HG03565 (cell line): ENCODE data around the gene NOTCH3.

Source experiments
- ATAC-seq: cut with Tn5 transposase; IDR thresholded peaks from one replicate; pipeline ENCODE4 v1.9.1; 2021; ENCODE audit warnings: mild to moderate bottlenecking, moderate library complexity; ENCODE audit not compliant: unreplicated experiment

The NOTCH3 gene

DNA sequence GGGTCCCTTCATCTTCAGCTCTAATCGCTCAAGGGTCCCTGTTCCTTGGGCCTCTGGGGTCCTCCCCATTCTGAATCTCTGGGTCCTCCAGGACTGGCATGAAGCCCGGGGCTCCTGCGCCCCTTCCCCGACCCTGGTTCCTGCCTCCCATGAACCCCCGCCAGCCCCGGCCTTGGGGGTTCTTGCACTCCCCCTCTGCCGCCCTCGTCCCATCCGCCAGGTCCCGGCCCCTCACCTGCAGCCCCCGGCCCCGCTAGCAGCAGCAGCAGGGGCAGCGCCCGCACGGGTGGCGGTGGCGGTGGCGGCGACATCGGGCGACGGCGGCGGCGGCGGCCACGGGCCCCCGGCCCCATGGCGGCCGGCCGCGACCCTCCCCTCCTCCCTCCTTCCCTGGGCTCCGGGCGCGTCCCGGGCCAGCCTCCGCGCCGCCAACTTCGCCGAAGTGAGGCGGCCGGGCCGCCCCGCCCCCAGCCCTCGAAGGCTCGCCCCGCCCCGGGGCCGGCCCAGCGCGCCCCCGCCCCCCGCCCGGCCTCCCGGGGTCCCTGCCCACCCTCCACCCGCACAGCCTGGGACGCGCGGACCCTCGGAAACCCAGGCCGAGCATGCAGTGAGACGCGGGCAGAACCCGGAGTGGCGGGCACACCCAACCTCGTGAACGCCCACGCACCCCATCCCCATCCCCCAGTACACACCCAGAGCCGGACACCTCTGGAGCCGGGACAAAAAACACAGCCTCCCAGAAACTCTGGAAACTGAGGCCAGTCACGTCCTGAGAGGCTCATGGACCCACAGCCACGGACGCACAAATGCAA is at the start of gene NOTCH3:
TSS of gene NOTCH3 (minus strand) at position 443 of the 812 bp plus-strand sequence. CDS start at position 353, 90 bp downstream.
- ATAC-seq, result no peak

DNA sequence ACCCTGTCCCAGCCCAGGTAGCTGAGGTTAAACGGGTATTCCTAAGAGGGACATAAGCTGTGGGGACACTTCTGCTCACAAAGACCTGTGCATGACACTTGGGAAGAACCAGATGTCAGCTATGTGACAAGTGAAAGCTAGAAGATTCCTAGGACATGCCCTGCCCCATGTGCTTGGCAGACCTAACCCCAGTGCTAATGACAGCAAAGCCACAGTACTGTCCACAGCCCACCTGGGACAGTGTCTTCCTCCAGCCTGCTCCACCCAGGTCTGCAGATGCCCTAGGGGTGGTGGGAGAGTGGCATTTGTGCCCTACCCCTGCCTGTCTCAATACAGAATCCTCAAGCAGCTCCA is 49.8 kb upstream of the NOTCH3 start:
- ATAC-seq, result no peak

DNA sequence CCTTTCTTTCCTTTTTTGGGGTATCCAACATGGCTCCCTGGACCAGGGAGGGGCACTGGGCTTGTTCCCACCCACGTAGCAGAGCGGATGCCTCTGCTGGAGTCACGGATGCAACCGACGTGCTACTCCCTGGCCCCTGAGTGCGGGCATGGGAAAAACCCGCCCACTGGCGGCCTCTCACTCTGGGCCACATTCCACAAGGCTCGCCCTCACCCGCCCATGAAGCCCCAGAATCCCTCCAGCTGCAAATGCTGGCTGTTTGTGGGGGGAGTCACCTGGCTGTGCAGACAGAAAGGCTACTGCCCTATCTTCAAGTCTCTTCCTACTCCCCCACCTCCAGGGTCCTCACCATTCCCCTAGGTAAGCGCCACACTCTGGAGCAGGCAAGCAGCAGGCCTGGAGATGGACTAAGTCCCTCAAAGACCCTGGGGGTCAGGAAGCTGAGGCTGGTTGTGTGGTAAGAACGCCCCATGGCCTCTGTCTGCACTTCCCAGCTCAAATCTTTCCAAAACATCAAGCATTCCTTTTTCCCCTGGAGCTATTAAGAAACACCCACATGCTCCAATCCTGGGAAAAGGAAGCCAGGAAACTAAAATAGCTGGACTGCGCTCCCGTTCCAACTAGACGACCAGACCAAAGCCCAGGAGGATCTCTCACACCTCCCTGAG is 49.3 kb upstream of the NOTCH3 start:
- ATAC-seq, result no peak

DNA sequence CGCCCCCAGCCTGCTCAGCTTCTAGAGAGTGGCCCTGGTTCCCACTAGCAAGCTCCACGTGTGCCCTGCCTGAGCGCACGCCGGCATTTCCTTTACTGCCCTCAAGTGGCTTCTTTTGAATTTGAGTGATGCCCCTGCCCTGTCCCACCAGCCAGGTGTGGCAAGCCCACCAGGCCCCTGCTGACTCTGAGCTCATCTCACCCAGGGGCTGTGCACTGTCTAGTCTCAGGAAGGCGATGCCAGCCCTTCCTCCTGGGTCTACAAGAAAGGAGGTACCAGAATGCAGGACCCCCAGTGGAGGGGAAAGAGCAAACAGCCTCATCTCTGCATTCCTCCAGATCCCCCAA is 48.7 kb upstream of the NOTCH3 start:
- no peak for ATAC-seq

DNA sequence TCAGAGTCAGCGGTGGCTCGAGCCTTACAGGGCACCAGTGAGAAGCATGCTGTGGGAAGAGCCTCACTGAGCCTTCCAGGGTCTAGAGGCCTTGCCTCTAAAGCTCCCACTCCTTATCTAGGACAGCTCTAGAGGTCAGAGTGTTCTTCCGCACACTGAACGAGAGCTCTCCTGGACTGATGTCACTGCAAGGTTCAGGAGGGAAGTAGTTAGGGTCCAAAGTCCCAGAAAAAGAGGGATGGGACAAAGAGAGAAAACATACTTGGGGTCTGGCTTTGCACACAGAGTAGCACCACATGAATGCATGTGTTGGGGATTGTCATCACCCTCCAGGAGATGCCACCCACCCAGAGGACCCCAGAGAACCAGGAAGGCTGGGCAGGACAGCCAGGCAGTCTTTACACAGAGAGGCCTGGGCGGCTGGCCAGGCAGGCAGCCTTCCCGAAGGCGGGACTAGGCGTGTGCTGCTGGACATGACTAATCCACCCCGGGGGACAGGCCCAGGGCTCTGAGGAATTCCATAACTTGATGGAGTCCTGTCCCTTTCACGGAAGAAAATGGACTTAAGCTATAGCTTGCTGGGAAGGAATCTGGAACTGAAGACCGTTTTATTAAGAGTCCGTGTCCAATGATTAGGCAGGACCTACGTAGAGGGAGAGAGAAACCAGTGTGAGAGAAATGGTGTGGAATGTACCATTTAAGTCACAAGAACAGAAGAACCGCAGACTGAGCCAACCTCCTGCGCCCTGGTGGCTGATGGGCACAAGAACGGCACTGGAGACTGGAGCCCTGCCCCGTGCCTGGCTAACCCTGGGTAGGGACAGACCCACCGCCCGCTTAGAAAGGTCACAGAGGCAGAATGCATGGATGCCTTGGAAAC is 48.1 kb upstream of the NOTCH3 start:
- no peak for ATAC-seq

DNA sequence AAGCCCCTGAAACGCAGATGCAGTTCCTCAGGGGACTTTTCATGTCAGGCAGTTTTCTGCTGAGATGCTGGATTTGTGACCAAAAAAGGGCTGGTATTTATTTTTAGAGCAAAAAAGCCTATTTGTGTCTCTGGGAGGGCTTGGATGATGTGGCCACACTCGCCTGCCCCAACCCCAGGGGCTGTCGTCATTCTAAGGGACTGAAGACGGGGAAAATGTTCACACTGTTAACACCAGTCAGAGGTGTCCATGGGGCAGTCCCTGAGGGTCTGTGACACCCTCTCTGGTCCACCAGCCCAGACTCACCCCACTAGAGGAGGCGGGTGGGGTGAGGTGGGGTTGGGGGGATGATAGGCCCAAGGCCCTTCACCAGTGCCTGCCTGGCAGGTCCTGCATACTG is 47.3 kb upstream of the NOTCH3 start:
- ATAC-seq, result no peak

DNA sequence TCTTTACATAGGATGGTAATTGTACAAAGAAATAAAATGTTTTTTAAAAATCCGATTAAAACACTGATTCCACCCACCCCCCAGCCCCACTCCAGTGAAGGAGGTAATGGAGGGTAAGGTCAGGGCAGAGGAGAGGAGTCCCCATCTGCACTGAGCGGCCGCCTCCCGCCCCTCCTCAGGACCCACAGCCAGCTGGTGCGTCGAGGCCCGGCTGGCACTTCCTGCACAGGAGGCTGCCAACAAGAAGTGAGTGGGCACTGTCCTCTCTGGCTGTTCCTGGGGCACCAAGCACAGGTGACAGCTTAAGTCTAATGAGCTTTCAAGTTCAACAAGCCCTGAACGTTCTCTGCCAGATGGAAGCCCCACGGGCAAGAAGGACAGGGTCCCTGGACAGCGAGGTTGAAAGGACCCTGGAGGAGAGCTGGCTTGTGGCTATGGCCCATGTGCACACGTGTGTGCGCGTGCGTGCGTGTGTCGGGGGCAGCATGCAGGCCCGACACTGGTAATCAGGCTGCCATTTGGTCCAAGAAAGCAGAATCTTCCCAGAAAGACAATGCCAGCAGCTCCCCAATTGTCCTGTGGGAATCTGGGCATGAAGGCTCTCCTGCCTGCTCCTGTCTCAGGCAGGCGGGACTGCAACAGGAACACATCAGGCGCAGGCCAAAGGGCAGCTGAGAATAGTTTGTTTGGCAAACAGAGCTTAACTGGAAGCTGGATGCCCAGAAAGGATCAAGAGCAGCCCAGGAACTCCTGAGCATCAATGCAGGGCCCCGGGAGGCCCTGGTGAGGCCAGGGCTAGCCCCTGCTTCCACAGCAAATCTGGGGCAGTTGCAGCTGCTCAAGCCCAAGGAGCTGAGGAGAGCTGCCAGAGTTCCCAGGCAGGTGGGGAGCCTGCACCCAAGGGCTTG is 46.6 kb upstream of the NOTCH3 start:
- no peak for ATAC-seq

DNA sequence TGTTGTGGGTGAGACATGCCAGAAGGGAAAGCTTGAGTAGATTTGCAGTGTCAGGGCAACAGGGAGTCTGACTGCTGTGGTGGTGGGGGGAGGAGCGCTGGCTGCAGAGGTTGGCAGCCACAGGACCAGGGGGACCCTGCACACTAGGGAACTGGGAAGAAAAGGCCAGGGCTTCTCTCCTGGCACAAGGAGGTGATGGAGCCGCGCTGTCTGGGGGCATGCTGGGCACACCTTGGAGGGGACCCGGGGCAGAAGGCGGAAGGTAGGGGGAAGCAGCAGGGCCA is 45.3 kb upstream of the NOTCH3 start:
- no peak for ATAC-seq

DNA sequence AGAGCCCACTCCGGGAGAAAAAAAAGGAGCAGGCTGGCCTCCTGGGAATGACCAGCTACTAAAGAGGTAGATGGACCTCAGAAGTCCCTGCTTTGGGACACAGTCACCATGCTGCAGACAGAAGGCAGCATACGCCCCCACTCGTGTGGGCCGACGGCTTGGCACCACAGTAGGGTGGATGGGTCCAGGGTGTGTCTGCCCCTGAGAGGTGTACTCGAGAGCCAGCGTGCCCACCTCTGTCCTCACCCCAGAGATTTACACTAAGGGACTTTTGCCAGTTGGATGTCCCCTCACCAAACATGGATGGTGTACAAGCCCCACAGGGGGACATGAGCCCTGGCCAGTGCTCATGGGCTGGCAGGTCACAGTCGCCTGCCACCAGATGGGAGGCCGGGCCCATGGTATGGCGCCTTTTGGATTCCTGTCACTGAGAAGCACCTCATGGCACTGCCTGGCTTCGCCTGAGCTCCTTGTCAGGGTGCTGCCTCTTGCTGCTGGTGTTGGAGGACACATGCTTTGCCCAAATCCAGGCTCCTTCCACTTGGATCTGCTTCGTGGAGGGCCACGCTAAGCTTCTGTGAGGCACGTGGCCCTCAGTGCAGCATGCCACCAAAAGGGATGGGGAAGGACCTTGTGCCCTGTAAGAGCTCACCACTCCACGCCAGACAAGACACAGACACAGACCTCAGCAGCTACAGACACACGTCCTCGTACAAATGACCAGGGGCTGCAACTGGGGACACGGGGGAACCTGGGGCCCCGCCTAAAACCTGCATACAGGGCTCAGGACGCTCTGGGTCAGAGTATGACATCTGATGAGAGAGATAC is 44.8 kb upstream of the NOTCH3 start:
- no peak for ATAC-seq

DNA sequence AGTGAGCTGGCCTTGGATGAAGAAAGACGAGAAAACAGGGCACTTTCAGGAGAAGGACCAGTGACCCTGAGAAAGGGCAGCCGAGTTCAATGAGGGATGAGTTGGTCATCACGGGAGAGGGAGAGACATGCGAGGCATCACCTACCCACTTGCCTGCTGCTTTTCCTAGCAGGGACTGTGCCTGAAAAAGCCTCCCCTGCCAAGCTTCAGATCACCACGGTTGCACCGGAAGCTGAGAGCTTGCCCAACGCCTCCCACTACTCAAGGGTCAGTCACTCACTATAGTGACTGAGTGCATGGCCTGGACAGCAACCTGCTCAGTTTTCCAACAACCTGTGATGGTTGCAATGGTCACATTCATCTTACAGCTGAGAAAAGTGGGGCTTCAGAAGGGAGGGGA is 44.0 kb upstream of the NOTCH3 start:
- ATAC-seq, result no peak

DNA sequence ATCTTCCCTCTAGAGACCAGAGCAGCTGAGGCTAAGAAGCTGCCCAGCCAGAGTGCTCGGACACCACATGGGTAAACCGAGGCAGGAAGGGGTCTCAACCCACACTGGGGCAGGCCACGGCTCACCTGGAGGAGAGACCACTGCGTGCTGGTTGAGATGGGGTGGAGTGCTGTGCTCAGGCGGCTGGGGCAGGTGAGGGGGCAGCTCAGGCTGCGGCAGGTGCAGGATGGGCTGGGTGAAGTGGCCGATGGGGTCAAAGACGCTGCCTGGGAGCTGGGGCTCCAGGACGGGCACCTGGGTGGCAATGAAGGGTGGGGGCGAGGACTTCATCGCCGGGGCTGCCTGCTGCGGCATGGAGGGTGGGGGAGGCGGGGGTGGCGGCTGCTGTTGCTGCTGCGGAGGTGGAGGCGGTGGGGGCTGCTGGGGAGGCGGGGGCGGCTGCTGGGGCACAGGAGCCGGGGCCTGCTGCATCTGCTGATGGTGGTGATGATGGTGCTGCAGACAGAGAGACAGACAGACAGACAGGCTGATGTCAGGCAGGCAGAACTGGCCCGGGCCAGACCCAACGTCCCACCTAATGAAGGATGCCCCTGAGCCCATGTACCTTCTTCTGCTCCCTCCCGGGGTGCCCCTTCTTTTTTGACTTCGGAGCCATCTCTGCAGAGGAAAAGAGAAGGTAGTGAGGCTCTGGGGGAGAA is 43.5 kb upstream of the NOTCH3 start:
- no peak for ATAC-seq

DNA sequence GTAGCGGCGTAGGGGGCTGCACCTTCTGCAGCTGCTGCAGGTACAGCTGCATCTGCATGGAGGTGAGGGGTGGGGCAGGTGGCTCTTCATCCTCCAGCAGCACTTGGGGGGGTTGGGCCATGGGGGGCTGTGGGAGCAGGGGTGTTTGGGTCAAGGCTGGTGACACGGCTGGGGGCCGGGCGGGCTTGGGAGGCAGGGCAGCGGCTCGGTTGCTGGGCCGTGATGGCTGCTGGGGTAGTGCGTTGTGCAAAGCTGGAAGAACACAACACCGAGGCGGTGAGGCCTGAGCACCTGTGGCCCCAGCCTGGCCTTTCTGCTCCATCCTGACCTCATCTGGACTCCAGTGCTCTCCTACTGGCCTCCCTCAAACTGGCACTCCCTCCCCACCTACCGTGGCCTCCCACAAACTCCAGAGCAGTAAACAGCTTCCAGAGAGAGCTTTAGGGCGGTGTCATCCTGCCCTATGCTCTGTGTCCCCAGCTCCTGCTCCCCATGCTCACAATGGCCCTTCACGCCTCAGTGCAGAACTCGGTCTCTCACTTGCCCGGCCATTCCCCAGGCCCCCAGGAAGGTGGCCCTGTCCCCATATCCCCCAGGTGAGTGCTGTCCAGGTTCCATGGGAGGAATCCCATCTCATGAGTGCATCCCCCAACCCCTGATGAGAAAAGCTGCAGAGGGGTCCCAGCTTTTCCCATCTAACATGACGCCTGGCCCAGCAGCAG is 42.6 kb upstream of the NOTCH3 start:
- no peak for ATAC-seq

DNA sequence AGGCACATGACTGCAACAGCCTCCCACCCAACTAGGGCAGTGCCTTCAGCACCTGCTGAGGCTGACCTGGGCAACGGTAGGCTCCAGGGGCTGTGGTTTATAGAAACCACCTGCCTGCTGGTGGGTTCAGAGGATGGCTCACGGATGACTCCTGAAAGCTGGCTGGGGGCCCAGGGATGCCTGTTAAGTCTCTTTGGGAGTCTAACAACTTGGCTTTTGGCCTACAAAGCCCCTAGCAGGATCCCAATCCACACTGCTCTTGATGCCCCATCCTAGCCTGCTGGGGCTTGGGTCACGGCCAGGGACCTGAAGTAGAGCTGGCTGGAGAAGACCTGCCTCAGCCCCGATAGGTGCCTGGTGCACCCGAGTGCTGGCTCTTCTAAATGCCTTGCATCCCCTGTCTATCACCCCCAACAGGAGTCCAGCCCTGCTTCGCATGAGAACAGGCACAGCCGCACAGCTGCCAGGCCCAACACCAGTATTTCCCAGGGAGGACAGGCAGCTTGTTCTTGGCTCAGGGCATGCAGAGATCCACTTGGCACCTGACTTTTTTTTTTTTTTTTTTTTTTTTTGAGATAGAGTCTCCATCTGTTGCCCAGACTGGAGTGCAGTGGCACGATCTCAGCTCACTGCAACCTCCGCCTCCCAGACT is 40.6 kb upstream of the NOTCH3 start:
- ATAC-seq, result no peak

DNA sequence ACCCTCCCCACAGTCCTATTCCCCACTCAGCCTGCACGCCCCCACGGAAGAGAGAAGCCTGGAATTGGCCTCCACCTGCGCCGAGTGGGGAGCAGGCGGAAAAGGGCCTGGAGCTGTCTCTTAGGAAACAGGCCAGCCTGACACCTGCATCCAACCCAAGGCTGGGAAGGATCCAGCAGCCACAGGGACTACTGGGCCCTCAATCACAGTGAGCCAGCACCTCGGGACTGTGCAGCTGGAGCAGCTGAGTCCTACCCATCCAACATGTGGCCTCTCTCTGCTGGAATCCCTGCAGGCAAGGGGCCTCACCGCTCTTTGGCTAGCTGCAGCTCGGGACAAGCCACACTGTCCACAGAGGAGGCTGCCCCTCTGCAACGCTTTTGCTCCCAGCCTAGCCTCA is 39.7 kb upstream of the NOTCH3 start:
- no peak for ATAC-seq

DNA sequence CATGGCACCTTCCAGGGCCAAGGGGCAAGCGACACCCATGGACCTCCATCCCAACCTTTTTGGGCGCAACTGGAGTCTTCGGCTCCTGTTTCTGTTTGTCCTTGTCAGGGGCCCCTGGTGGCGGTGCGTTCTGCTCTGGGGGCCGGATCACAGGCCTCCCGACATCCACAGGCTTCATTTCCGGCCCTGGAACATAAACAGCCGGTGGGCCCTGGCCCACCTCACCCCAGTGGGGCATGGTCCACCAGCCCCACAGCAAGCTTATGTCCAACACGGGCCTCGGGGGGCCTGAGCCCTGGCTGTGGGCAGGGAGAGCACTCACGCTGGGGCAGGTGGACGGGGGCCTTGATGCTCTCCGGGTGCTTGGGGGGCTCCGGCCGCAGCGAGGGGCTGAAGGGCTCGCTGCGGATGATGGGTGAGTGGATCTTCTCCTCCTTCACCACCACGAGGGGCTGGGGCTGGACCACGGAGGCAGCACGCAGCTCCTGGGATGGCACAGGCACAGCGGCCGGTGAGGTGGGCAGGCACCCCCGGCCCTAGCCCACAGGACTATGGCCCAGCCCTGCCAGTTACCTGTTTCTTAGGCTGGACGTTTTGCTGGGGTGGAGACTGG is 38.6 kb upstream of the NOTCH3 start:
- ATAC-seq, result no peak

DNA sequence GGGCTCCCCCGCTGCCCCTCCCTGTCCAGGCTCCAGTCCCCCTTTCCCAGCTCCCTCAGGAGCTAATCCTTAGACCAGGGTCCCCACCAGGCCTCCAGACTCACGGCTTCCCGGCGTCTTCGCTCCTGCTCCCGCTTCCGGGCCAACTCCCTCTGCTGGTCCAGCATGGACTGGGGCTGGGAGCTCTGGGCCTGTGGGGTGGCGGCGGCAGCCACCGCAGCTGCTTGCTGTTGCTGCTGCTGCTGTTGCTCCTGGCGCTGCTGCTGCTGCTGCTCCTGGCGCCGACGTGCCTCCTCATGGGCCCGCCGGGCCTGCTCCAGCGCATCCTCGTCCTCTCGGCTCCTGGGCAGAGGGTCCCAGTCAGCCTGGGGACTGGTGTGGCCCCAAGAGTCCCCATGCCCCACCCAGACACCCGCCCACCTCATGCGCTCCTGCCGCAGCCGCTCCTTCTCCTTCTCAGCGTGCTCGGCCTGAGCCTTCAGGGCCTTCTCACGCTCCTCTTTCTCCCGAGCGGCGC is 37.9 kb upstream of the NOTCH3 start:
- no peak for ATAC-seq

DNA sequence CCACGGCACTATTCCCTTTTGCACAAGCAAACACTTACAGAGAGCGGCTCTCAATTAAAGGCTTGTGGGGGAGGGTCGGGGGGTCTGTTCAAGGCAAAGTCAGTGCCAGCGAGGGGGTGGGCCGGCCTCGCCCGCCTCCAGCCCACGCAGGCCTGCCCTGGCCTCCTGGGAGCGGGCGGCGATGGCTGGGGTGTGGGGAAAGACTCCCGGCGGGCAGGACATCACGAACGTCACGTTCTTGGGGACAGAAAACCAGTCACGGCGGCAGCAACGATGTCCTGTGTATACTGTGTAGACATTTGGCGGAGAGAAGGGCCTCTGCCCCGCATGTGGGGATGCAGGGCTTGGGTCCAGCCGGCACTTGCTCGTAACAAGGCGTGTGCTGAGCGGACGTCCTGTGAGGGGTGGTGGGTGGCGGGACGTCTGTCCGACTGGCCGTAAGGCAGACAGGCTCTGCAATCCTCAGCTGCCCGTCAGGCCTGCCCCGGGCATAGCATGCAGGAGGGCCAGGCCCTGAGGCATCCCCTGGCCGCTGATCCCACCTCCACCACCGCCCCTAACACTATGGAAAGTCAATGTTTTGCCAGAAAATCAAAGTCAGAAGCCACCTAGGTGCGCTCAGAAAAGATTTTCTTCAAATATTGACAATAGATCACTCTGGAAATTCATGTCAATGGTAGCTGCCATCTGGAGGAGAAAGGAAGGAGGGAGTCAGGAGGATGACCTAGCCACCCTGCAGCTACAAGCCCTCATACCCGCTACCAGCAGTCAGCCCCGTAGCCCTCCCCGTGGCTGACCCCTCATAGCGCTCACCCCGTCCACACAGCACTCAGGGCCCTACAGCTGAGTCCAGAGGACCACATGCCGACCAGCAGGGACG is 37.2 kb upstream of the NOTCH3 start:
- ATAC-seq, result no peak
